NCI-H2227 (cell line): Measurements from ENCODE around the gene PRDX4.
A peak's percentile ranks its signal among the peaks of the same experiment; 100 is the strongest.
"Not testable (repeated sequence)": the region's sequence is repeated elsewhere in the genome, so short reads cannot be mapped to it uniquely, and the experiment has no call there.

Experiments
- DNase-seq: peaks from one replicate; lab custom pipeline; 2025; ENCODE audit not compliant: unreplicated experiment; lab: John Stamatoyannopoulos, UW

PRDX4 gene

GRCh38 chrX:23670528-23670927, 3.2 kb downstream of the PRDX4 start:
- no peak for DNase-seq

- no peak for DNase-seq
Measured at GRCh38 chrX:23673108-23673507, 5.8 kb downstream of the PRDX4 start.

GRCh38 chrX:23676486-23676885, 9.2 kb downstream of the PRDX4 start:
- not testable (repeated sequence) for DNase-seq

GRCh38 chrX:23692166-23692565, 24.9 kb downstream of the PRDX4 start:
- no peak for DNase-seq

- peak; percentile 70 for DNase-seq
Measured at GRCh38 chrX:23694606-23695005, 27.3 kb downstream of the PRDX4 start.

- DNase-seq = peak; percentile 52
Measured at GRCh38 chrX:23699636-23700194, 32.4 kb downstream of the PRDX4 start.

- no peak for DNase-seq
Measured at GRCh38 chrX:23704673-23705206, 37.4 kb downstream of the PRDX4 start.

- DNase-seq = no peak
Measured at GRCh38 chrX:23705235-23705634, 37.9 kb downstream of the PRDX4 start.

- no peak for DNase-seq
Measured at GRCh38 chrX:23720117-23720677, 52.9 kb downstream of the PRDX4 start.

- no peak for DNase-seq
Measured at GRCh38 chrX:23726191-23726590, 58.9 kb downstream of the PRDX4 start.

GRCh38 chrX:23727206-23727605, 59.9 kb downstream of the PRDX4 start:
- DNase-seq = no peak

- no peak for DNase-seq
Measured at GRCh38 chrX:23729214-23729613, 61.9 kb downstream of the PRDX4 start.

- no peak for DNase-seq
Measured at GRCh38 chrX:23731951-23732350, 64.7 kb downstream of the PRDX4 start.

GRCh38 chrX:23732704-23733103, 65.4 kb downstream of the PRDX4 start:
- DNase-seq = no peak
